GM18502 (cell line): ENCODE results near the gene ROBO2.

Source experiments
- ATAC-seq: cut with Tn5 transposase; IDR thresholded peaks from one replicate; pipeline ENCODE4 v1.9.1; 2021; ENCODE audit warnings: mild to moderate bottlenecking; ENCODE audit not compliant: unreplicated experiment, poor library complexity

The ROBO2 gene

DNA sequence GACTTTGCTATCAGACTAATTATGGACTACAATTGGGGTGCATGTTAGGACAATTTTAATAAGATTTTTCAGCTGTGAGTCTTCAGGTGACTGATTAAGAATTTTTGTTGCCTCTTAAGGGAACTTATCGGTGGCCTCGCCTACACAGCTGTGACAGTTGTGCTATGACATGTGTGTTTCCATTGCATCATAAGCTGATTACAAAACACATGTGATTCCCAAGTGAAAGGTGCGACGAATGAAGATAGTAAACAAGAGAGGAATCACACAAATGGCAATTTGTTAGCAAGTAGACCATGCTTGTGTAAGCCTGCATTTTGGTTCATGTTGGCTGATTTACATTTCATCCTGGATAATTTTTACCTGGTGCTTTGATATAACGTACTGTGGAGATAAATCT lies 8.3 kb downstream of the ROBO2 start:
- ATAC-seq, result no peak

GRCh38 chr3:77051591-77051990 lies 11.7 kb downstream of the ROBO2 start:
- no peak for ATAC-seq

DNA sequence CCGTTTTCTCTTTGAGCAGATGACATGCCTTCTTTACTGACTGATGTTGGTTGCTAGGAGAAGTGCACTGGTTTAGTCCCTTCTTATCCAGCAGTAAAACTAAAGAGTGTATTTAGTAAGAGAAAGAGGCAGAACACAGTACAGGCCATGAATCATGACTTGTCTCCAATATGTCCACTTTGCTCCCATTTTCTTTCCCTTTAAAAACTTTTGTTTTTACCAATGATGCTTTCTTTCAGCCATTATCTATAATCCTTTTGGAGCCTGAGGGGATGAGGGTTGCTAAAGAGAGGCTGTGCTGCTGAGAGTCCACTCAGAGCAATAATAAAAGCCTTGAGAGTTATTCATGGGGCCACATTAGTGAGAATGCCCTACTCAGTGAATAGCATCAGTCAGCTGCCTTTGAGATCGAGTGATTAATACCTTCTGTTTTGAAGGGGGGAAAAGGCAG lies 12.2 kb downstream of the ROBO2 start:
- ATAC-seq, result no peak

GRCh38 chr3:77052733-77053670 lies 13.1 kb downstream of the ROBO2 start:
- ATAC-seq, result no peak

- no peak for ATAC-seq
These were observed 13.9 kb downstream of the ROBO2 start for GRCh38 chr3:77053795-77054194.

DNA sequence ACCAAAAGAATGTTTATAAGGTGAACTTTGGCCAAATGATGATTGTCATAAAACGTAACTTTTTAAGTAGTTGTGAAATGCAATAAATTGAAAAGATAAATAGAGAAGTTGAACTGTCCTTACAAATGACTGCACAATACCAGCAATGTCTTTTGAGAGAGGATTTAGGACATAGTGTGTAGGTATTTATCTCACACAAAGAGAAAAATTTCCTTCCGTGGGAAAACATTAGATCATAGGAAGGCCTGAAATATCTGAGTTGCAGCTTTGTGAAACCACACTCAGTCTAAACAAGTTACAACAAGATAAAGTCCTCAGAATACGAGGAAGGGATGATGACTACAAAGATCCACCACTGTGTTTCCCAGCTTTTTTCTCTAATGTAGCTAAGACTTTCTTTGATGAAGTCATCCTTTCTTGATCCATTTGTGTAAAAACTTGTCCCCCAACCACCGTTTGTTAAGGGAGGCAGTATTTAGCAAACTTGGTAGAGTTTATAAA lies 16.0 kb downstream of the ROBO2 start:
- ATAC-seq, result no peak

DNA sequence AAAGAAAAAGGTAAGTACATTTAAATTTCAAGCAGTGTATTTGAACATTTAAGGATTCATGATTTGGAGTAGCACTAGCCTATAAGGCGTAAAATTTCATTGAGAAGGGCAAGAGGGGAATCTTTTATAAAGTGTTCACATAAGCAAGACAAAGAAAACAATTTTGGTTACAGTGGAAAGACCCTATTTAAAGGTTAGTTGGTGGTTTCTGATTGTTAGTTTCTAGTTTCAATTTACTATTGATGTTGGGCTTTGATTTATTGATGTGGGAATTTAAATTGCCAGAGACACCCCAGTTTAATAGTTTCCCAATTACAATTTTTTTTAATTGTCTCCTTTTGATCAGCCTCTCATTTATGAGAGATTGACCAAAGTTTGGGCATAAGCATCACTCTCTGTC lies 19.5 kb downstream of the ROBO2 start:
- no peak for ATAC-seq

GRCh38 chr3:77063423-77063822 lies 23.5 kb downstream of the ROBO2 start:
- ATAC-seq, result no peak

DNA sequence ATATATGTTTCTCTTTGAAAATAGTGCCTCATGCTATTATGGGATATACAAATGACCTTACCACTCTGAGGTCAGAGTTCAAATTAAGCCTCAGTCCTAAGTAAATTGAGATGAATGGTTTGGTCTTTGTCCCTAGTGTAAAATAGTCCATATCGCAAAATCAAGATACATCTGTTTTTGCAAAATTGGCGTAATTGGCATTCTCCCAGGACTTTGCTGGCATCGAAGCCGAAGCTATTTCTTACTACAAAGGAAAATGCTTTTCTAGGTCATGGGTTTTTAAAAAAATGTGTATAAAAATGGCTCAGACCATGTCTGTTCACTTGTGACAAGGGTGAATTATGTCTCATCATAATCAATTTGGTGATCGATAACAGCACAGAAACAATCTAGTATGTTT lies 25.9 kb downstream of the ROBO2 start:
- no peak for ATAC-seq

DNA sequence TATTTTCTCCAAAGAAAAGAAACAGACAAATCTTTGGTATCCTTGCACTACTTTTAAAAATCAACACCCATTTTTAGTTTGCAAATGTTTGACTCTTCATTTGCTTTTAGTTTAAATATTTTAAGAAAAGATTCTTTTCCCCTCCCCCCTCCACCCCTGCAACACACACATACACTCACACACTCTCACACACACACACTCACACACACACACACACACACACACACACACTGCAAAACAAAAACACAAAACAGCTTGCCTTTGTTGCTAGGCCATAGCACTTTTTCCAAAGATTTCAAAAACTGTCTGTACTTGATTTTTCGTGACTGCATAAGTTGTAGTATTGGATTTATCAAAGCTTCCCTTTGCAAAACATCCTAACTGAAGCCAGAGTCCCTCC lies 26.9 kb downstream of the ROBO2 start:
- ATAC-seq, result no peak

DNA sequence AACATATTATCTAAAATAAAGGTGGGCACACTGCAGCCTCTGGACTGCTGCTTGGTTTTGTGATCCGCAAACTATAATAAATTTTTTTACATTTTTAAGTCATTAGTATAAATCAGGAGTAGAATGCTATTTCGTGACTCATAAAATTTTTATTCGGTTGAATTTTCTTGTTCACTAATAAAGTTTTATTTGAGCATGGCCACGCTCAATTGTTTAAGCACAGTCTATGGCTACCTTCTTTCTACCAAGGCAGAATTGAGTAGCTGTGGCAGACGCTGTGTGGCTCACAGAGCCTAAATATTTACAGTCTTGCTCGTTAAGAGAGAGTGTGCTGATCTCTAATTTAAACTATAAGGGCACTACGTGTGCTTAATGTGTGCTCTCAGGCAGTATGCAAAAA lies 28.9 kb downstream of the ROBO2 start:
- ATAC-seq, result no peak

GRCh38 chr3:77071364-77071763 lies 31.5 kb downstream of the ROBO2 start:
- no peak for ATAC-seq

- no peak for ATAC-seq
These were observed 31.9 kb downstream of the ROBO2 start for GRCh38 chr3:77071809-77072208.

GRCh38 chr3:77072232-77072631 lies 32.3 kb downstream of the ROBO2 start:
- no peak for ATAC-seq

- no peak for ATAC-seq
These were observed 38.4 kb downstream of the ROBO2 start for GRCh38 chr3:77078279-77078678.

DNA sequence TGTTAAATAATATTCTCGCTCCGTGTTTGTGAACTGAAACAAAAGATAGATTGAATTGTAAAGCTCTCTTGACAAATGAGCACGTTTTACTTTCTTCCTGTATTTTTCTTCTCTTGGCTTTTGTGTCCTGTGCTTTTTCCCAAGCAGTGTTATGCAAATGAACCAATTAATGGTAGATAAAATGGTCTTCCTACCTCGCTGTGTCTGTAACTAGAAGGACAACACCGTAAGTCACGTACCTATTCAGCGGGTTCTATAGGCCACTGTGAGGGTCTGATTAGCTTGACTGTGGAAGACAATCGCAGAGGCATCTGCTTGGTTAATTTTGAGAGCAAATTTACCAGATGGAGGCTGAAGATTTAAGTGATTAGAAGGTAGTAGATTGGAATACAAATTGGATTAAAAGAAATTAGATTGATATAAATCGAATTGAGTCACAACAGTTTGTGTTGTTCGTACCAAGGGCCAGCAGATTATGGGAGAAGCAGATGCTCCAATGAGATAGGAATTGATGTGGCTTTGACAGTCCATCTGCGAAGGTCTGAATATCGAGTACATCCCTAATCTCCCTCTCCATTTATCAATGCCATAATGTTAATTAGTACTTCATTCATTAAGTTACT lies 40.2 kb downstream of the ROBO2 start:
- no peak for ATAC-seq

DNA sequence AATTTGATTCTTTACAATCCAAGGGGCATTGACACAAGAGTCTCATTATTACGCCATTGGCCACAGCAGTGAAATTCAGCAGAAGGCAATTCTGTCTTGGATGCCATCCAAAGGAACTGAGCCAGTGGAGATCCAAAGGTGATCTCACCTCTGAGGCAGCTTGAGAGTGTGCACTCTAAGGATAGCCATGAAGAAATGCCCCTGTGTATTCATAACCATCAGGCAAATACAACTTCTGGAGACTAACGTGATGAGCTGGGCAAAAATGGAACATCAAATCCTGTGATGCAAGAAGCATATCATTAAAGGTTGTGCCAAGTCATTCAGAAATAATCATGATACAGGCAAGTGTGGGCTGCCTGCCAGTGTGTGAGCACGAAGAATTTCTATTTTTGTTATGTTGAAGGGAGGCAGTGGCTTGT lies 41.4 kb downstream of the ROBO2 start:
- ATAC-seq, result no peak

GRCh38 chr3:77084511-77084910 lies 44.6 kb downstream of the ROBO2 start:
- no peak for ATAC-seq

DNA sequence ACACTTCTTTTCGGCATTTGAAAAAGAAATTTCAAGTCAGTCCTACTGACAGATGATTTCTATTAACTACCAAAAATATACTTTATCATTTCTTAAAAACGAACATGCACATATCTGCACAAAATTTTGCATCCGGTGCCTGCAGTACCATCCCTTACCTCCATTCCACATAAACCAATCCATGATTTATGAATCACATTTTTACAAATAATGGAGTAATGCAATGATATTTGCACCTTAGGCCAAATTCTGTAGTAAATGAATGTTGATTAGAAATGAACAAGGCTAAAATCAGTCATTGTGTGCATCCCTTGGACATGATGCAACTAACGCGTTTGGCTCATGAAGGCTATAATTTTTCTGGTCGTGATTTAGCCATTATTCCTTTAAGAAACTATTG lies 46.5 kb downstream of the ROBO2 start:
- ATAC-seq, result no peak

DNA sequence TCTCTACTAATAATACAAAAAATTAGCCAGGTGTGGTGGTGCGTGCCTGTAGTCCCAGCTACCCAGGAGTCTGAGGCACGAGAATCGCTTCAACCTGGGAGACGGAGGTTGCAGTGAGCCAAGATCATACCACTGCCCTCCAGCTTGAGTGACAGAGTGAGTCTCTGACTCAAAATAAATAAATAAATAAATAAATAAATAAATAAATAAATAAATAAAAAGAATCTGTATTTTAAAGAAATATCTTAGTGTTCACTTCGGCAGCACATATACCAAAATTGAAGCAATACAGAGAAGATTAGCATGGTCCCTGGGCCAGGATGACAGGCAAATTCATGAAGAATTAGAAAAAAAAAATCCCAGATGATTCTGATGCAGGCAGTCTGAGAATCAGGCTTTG lies 51.9 kb downstream of the ROBO2 start:
- ATAC-seq, result no peak

GRCh38 chr3:77093101-77093500 lies 53.2 kb downstream of the ROBO2 start:
- ATAC-seq, result no peak

DNA sequence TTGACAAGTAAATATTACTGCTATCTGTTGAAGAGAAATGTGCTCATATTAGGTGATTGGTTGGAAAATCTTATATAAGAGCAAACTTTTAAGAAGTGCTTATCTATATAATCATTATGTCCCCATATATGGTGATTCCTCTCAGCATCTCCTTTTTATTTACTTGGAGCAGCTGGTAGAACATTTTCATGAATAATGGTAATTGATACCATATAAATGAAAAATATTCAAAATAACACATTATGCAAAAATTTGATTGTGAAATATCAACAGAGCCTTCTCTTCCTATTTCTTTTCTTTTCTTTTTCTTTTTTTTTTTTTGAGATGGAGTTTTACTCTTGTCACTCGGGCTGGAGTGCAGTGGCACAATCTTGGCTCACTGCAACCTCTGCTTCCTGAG lies 56.2 kb downstream of the ROBO2 start:
- no peak for ATAC-seq
